AG10803 (cell line): ENCODE results near the gene CTSA.

Experiments
- DNase-seq: peaks from one replicate; pipeline ENCODE4 v3.0.0; 2010; ENCODE audit warnings: low read depth
- H3K4me3 ChIP-seq: 2 replicates; pipeline ENCODE4 v1.5.1; 2011; ENCODE audit warnings: mild to moderate bottlenecking, low read length, control low read depth
- CTCF ChIP-seq: conservative IDR thresholded peaks from 2 replicates; pipeline ENCODE4 v1.5.1; 2011; ENCODE audit warnings: mild to moderate bottlenecking, low read length, control low read depth, inconsistent platforms

Gene CTSA

GRCh38 chr20:45890077-45890984 lies 804 bp upstream of the CTSA start:
- peak; percentile 76 for DNase-seq
- TF ChIP-seq CTCF = peak; percentile 78
- peak overlapping the region; percentile 79 for H3K4me3 ChIP-seq

- peak; percentile 44 for TF ChIP-seq CTCF
- DNase-seq = peak; percentile 34
- H3K4me3 ChIP-seq = peak overlapping the region; percentile 79
Observed at GRCh38 chr20:45892049-45892825, 1.1 kb downstream of the CTSA start.

- no peak for TF ChIP-seq CTCF
- DNase-seq = no peak
- no peak overlapping the region; the same call in 1 of the 2 replicates for H3K4me3 ChIP-seq
Observed at GRCh38 chr20:45892828-45893500, 1.8 kb downstream of the CTSA start.

- no peak for TF ChIP-seq CTCF
- peak; percentile 6 for DNase-seq
- H3K4me3 ChIP-seq = no peak overlapping the region
Observed at GRCh38 chr20:45893831-45894230, 2.7 kb downstream of the CTSA start.

- DNase-seq = no peak
- TF ChIP-seq CTCF = no peak
- H3K4me3 ChIP-seq = no peak overlapping the region
Observed at GRCh38 chr20:45894797-45895196, 3.7 kb downstream of the CTSA start.

GRCh38 chr20:45896641-45897161 lies 5.6 kb downstream of the CTSA start:
- DNase-seq = no peak
- H3K4me3 ChIP-seq = no peak overlapping the region
- no peak for TF ChIP-seq CTCF
